OCI-LY3 (cell line): ENCODE results near the gene TDRD9.

Experiments
- H2AFZ ChIP-seq: fragments of 200-600, 300-600 bp; shearing (Covaris generic); 2 replicates; pipeline ENCODE4 v1.6.0; 2014; ENCODE audit warnings: antibody characterized with exemption, low read depth, low read length
- H3K27ac ChIP-seq: fragments of 200-600, 300-600 bp; sonication (generic); 2 replicates; pipeline ENCODE4 v1.5.1; 2014; ENCODE audit warnings: mild to moderate bottlenecking, low read length, moderate library complexity, mixed read lengths
- H3K27me3 ChIP-seq: fragments of 200-600, 300-600 bp; sonication (generic); 2 replicates; pipeline ENCODE4 v1.6.1; 2014; ENCODE audit warnings: low read depth, low read length, mixed read lengths
- H3K36me3 ChIP-seq: fragments of 200-600, 300-600 bp; sonication (generic); replicated peaks from 2 replicates; pipeline ENCODE3; 2014; ENCODE audit warnings: low read depth, low read length, mixed read lengths
- H3K4me1 ChIP-seq: fragments of 300-600, 200-600 bp; sonication (generic); 2 replicates; pipeline ENCODE4 v1.6.1; 2014; ENCODE audit warnings: low read length, mixed read lengths
- H3K4me2 ChIP-seq: fragments of 200-600, 300-600 bp; sonication (generic); 2 replicates; pipeline ENCODE4 v1.6.1; 2014; ENCODE audit warnings: low read length, mixed read lengths
- H3K4me3 ChIP-seq: fragments of 300-600, 200-600 bp; sonication (generic); 2 replicates; pipeline ENCODE4 v1.5.1; 2014; ENCODE audit warnings: antibody characterized with exemption, mild to moderate bottlenecking, low read length, moderate library complexity
- H3K79me2 ChIP-seq: fragments of 300-600, 200-600 bp; shearing (Covaris generic); 2 replicates; pipeline ENCODE4 v1.6.1; 2014; ENCODE audit warnings: mild to moderate bottlenecking, low read length, mixed read lengths
- H3K9ac ChIP-seq: fragments of 300-600, 200-600 bp; shearing (Covaris generic); 2 replicates; pipeline ENCODE4 v1.6.0; 2014; ENCODE audit warnings: mild to moderate bottlenecking, low read length, moderate library complexity
- H3K9me3 ChIP-seq: fragments of 200-600, 300-600 bp; shearing (Covaris generic); 2 replicates; pipeline ENCODE4 v1.6.1; 2014; ENCODE audit warnings: low read length, mixed read lengths; ENCODE audit not compliant: insufficient read depth
- H4K20me1 ChIP-seq: fragments of 200-600, 300-600 bp; sonication (generic); 2 replicates; pipeline ENCODE4 v1.6.1; 2016; ENCODE audit warnings: low read length, mixed read lengths; ENCODE audit not compliant: insufficient read depth
- EZH2phosphoT487 ChIP-seq: fragments of 200-600 bp; shearing (Covaris generic); IDR thresholded peaks from 2 replicates; pipeline ENCODE4 v1.6.1; 2018; ENCODE audit warnings: antibody characterized with exemption, mixed run types, low read depth
- TF ChIP-seq, protein P1 (sequence below): fragments of 200-600, 300-600 bp; sonication (generic); IDR thresholded peaks from 2 replicates; pipeline ENCODE4 v1.5.1; 2014; ENCODE audit warnings: antibody characterized with exemption, low read length, low read depth

Gene TDRD9

DNA sequence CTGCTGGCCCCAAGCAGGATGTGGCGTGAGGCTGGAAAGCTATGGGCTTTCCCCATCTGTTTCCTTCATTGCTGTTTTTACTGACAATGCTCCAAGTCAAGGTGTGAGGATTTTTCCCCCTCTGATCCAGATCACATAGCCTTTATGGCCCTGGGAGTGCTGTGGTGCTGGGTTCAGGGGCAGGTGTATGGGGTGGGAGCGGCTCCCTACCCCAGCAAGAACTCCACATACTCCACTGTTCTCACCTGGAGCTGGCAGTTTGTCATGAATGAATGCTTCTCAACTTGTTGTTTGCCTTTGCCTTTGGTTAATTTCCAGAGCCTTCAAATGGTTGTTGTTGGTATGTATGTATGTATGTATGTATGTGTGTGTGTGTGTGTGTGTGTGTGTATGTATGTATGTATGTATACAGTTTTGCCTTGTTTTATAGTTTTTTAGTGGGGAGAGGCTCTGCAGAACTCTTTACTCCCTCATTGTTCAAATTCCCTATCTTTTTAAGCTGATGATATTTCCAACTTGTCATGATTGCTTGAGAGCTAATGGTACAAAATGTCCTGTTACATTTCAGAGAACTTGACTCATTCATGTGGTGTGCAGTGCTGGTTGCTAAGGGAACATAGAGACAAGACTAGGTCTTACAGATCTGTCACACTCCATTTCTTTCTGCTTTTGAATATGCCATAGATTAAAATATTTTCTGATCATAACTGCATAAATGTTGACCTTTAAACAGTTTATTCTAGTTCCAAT is 120.7 kb downstream of the TDRD9 start:
- Histone ChIP-seq H3K4me2 (no peak overlapping the region), H3K27me3 (no peaks in the 10 kb centered on the region)
- TF ChIP-seq EZH2phosphoT487, result no peak
- TF ChIP-seq, protein P1, sequence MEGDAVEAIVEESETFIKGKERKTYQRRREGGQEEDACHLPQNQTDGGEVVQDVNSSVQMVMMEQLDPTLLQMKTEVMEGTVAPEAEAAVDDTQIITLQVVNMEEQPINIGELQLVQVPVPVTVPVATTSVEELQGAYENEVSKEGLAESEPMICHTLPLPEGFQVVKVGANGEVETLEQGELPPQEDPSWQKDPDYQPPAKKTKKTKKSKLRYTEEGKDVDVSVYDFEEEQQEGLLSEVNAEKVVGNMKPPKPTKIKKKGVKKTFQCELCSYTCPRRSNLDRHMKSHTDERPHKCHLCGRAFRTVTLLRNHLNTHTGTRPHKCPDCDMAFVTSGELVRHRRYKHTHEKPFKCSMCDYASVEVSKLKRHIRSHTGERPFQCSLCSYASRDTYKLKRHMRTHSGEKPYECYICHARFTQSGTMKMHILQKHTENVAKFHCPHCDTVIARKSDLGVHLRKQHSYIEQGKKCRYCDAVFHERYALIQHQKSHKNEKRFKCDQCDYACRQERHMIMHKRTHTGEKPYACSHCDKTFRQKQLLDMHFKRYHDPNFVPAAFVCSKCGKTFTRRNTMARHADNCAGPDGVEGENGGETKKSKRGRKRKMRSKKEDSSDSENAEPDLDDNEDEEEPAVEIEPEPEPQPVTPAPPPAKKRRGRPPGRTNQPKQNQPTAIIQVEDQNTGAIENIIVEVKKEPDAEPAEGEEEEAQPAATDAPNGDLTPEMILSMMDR, result no peak

DNA sequence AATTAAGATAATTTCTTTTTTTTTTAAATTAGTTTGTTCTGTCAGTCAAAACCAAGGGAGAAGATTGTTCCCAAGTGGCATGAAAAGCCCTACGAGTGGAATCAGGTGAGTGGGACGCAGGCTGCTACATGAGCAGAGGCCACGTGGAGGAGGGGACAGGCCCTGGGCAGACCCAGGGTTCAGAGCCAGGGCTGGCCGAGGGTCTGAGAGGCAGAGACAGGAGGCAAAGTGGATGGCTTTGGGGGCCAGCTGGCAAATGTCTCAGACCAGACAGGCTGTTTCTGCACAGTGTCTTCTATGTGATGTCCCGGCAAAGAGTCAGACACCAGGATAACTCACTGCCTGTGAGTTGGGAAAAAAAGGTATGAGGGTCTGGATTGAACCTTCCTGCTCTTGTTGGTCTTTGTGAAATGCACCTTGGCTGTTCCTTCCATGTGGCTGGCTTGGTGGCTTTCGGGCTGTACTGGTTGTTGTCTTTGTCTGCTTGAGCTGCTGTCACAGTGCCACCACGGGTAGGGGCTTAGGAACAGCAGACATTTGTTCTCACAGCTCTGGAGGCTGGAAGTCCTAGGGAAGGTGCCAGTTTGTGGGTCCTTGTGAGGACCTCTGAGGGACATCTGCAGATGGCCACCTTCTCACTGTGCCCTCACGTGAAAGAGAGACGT is 121.5 kb downstream of the TDRD9 start:
- Histone ChIP-seq H3K4me1 (no peaks in the 10 kb centered on the region), H3K36me3 (no peaks in the 10 kb centered on the region)

More for the DNA sequence above, 120.7 kb downstream of the TDRD9 start:
- H3K27ac ChIP-seq, result no peak overlapping the region
- no peaks in the 10 kb centered on the region for H3K36me3 ChIP-seq
- no peaks in the 10 kb centered on the region for H3K9me3 ChIP-seq
- no peaks in the 10 kb centered on the region for H4K20me1 ChIP-seq
- H3K4me3 ChIP-seq, result no peak overlapping the region
- no peak overlapping the region for H2AFZ ChIP-seq
- H3K9ac ChIP-seq, result no peak overlapping the region
- H3K79me2 ChIP-seq, result no peaks in the 10 kb centered on the region
- H3K4me1 ChIP-seq, result no peaks in the 10 kb centered on the region

DNA sequence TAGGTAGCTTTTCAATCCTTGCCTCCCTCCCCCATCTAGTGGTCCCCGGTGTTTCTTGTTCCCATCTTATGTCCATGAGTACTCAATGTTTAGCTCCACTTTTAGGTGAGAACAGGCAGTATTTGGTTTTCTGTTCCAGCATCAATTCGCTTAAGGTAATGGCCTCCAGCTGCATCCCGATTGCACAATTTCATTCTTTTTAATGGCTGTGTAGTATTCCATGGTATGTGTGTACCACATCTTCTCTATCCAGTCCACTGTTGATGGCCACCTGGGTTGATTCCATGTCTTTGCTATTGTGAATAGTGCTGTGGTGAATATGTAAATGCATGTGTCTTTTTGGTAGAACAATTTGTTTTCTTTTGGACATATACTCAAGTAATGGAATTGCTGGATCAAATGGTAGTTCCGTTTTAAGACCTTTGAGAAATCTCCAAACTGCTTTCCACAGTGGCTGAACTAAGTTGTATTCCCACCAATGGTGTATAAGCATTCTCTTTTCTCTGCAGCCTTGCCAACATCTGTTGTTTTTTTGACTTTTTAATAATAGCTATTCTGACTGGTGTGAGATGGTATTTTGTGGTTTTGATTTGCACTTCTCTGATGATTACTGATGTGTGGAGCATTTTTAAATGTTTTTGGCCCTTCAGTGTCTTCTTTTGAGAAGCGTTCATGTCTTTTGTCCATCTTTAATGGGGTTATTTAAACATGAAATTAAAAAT is 123.0 kb downstream of the TDRD9 start:
- Histone ChIP-seq H3K4me2 (no peak overlapping the region), H3K27me3 (peaks cover under 1% of the 10 kb centered on the region)
- TF ChIP-seq, protein P1, result no peak
- TF ChIP-seq EZH2phosphoT487, result no peak

More for the DNA sequence above, 121.5 kb downstream of the TDRD9 start:
- no peak for TF ChIP-seq EZH2phosphoT487
- TF ChIP-seq, protein P1, result no peak
- H2AFZ ChIP-seq, result no peak overlapping the region
- H3K4me2 ChIP-seq, result no peak overlapping the region
- H3K27me3 ChIP-seq, result no peaks in the 10 kb centered on the region
- H3K27ac ChIP-seq, result no peak overlapping the region
- H4K20me1 ChIP-seq, result no peaks in the 10 kb centered on the region
- H3K4me3 ChIP-seq, result no peak overlapping the region
- no peak overlapping the region for H3K9ac ChIP-seq
- H3K9me3 ChIP-seq, result no peaks in the 10 kb centered on the region
- no peaks in the 10 kb centered on the region for H3K79me2 ChIP-seq

More for the DNA sequence above, 123.0 kb downstream of the TDRD9 start:
- H2AFZ ChIP-seq, result no peak overlapping the region
- H3K36me3 ChIP-seq, result no peaks in the 10 kb centered on the region
- no peaks in the 10 kb centered on the region for H3K79me2 ChIP-seq
- H3K27ac ChIP-seq, result no peak overlapping the region
- H3K9ac ChIP-seq, result no peak overlapping the region
- H4K20me1 ChIP-seq, result no peaks in the 10 kb centered on the region
- H3K4me1 ChIP-seq, result no peaks in the 10 kb centered on the region
- no peaks in the 10 kb centered on the region for H3K9me3 ChIP-seq
- no peak overlapping the region for H3K4me3 ChIP-seq
